Posterior vena cava (tissue), 2 donors: ENCODE data around the gene ALOX12B. TPM values are rescaled to one million over a fixed set of nuclear protein-coding genes. Genes with fewer than 3 reads are reported as not detected.

Source experiments
- DNase-seq: peaks from one replicate; pipeline ENCODE4 v3.0.0-alpha.2; 2020; ENCODE audit warnings: low spot score
- intact Hi-C, 2 donors: fragments of 100-400 bp; cut with DNase I; formaldehyde crosslinking; loops; one replicate each; pipeline versions ENCODE4 v1.14.1 to v1.14.2; 2022 to 2023
- long read RNA-seq, 2 donors: library from polyadenylated mRNA; unstranded; transcript quantifications; one replicate each; pipeline ENCODE4 v2.0.0, GENCODE V29; 2020 to 2021
- total RNA-seq, 2 donors: library from RNA; stranded (reverse); fragmentation: NEBNext Ultra II Directional; extraction: Animal tissue kit (Norgen Biotek cat#: 25700); gene quantifications; one replicate each; pipeline ENCODE4 v1.2.1, GENCODE V29; 2021
- donor health status: DM: yes; HTN: yes; CAD: no.
- donor health status: DM: yes; HTN: yes; CAD: no.

The ALOX12B gene
- total RNA-seq: not detected
- long read RNA-seq, donor 1, partial matches to known transcripts: 0 of 1 reads
- long read RNA-seq, donor 1, other reads (novel, unspliced or antisense): 1 of 1 reads
- long read RNA-seq, donor 2: 0 reads

GRCh38 chr17:8087075-8087951, at the start of gene ALOX12B:
Gene ALOX12B (minus strand): TSS chr17:8087716. CDS start chr17:8087442, 274 bp downstream.
- DNase-seq: no peak
- intact Hi-C loops: no loop called here

GRCh38 chr17:8133941-8134340, 46.4 kb upstream of the ALOX12B start:
- intact Hi-C loops: no loop called here
- no peak for DNase-seq

- DNase-seq: no peak
- intact Hi-C loops: no loop called here
Measured at GRCh38 chr17:8133399-8133798, 45.9 kb upstream of the ALOX12B start.

GRCh38 chr17:8131844-8132441, 44.4 kb upstream of the ALOX12B start:
- intact Hi-C loops: no loop called here
- DNase-seq: no peak

- DNase-seq: no peak
- intact Hi-C loops: no loop called here
Measured at GRCh38 chr17:8128125-8128784, 40.7 kb upstream of the ALOX12B start.

GRCh38 chr17:8126491-8127066, 39.1 kb upstream of the ALOX12B start:
- intact Hi-C loops: no loop called here
- no peak for DNase-seq

GRCh38 chr17:8125947-8126490, 38.5 kb upstream of the ALOX12B start:
- DNase-seq: no peak
- intact Hi-C loops: no loop called here

- DNase-seq: peak; percentile 93
- intact Hi-C loops: no loop called here
Measured at GRCh38 chr17:8125154-8125946, 37.8 kb upstream of the ALOX12B start.

- intact Hi-C loops: loop anchor here in 1 of 2 donors (5.0 kb wide), 1 partner anchor 63 kb away; no protein-coding TSS in a partner anchor
- peak; percentile 52 for DNase-seq
Measured at GRCh38 chr17:8124350-8125153, 37.0 kb upstream of the ALOX12B start.

GRCh38 chr17:8123695-8124349, 36.3 kb upstream of the ALOX12B start, which contains the start of gene HES7:
Gene HES7 (minus strand): TSS chr17:8124106. CDS start chr17:8124084, 22 bp downstream.
- DNase-seq: peak; percentile 77

GRCh38 chr17:8122924-8123694, 35.6 kb upstream of the ALOX12B start:
- peak; percentile 87 for DNase-seq
- intact Hi-C loops: loop anchor here in 1 of 2 donors (5.0 kb wide), 1 partner anchor 64 kb away; no protein-coding TSS in a partner anchor

More at GRCh38 chr17:8123695-8124349, 36.3 kb upstream of the ALOX12B start, which contains the start of gene HES7:
- intact Hi-C loops: loop anchor here in 1 of 2 donors (5.0 kb wide), 1 partner anchor 63 kb away; no protein-coding TSS in a partner anchor

- peak; percentile 53 for DNase-seq
- intact Hi-C loops: loop anchor here in 1 of 2 donors (5.0 kb wide), 1 partner anchor 65 kb away; no protein-coding TSS in a partner anchor
Measured at GRCh38 chr17:8122422-8122923, 35.0 kb upstream of the ALOX12B start.

GRCh38 chr17:8121681-8122421, 34.3 kb upstream of the ALOX12B start:
- intact Hi-C loops: loop anchor here in 1 of 2 donors (5.0 kb wide), 1 partner anchor 65 kb away; no protein-coding TSS in a partner anchor
- DNase-seq: peak; percentile 86

GRCh38 chr17:8121407-8121680, 33.8 kb upstream of the ALOX12B start:
- intact Hi-C loops: loop anchor here in 1 of 2 donors (5.0 kb wide), 1 partner anchor 66 kb away; no protein-coding TSS in a partner anchor
- no peak for DNase-seq
